MM.1S (cell line): ENCODE data around the gene KLHL7.

Experiments used
- CTCF ChIP-seq: fragments of 300-600 bp; sonication (generic); IDR thresholded peaks from 2 replicates; pipeline ENCODE4 v1.5.1; 2016; ENCODE audit warnings: antibody characterized with exemption, low read length, mixed read lengths
- EZH2 ChIP-seq: fragments of 300-600 bp; sonication (generic); optimal IDR thresholded peaks from 2 replicates; pipeline ENCODE3; 2017; ENCODE audit warnings: low read depth, mild to moderate bottlenecking, antibody characterized with exemption, low read length, mixed read lengths
- EZH2phosphoT487 ChIP-seq: fragments of 300-600 bp; sonication (generic); IDR thresholded peaks from 2 replicates; pipeline ENCODE4 v1.6.1; 2018; ENCODE audit warnings: antibody characterized with exemption, low read length

- no peak for TF ChIP-seq CTCF
- no peak for TF ChIP-seq EZH2
- TF ChIP-seq EZH2phosphoT487: no peak
These were observed 104.9 kb downstream of the KLHL7 start for GRCh38 chr7:23210506-23210905.
